SU-DHL-6 (cell line): ENCODE results near the gene KAZN.

Source experiments
- H2AFZ ChIP-seq: fragments of 200-600 bp; sonication (generic); 2 replicates; pipeline ENCODE4 v1.6.1; 2014; ENCODE audit warnings: low read depth, mild to moderate bottlenecking, moderate library complexity, mixed read lengths, antibody characterized with exemption, low read length; ENCODE audit not compliant: severe bottlenecking
- H3F3A ChIP-seq: fragments of 200-600 bp; shearing (Covaris generic); 2 replicates; pipeline ENCODE4 v1.6.0; 2016; ENCODE audit warnings: antibody characterized with exemption, mild to moderate bottlenecking; ENCODE audit not compliant: insufficient read depth
- H3K27ac ChIP-seq: fragments of 200-600 bp; sonication (generic); 2 replicates; pipeline ENCODE4 v1.5.1; 2016; ENCODE audit warnings: low read depth, mild to moderate bottlenecking, low read length, moderate library complexity, mixed read lengths
- H3K27me3 ChIP-seq: fragments of 200-600 bp; sonication (generic), shearing (Covaris generic); 2 replicates; pipeline ENCODE4 v1.6.0; 2014; ENCODE audit warnings: mild to moderate bottlenecking, low read length
- H3K36me3 ChIP-seq: fragments of 200-600 bp; sonication (generic); 2 replicates; pipeline ENCODE4 v1.6.1; 2014; ENCODE audit warnings: mild to moderate bottlenecking, low read length, mixed read lengths
- H3K4me2 ChIP-seq: fragments of 300-600, 200-600 bp; shearing (Covaris generic), sonication (generic); 2 replicates; pipeline ENCODE4 v1.6.0; 2014; ENCODE audit warnings: low read length, low read depth, mild to moderate bottlenecking; ENCODE audit not compliant: poor library complexity, severe bottlenecking
- H3K4me3 ChIP-seq: fragments of 200-600 bp; sonication (generic); 2 replicates; pipeline ENCODE4 v1.5.1; 2014; ENCODE audit warnings: antibody characterized with exemption, low read length, mild to moderate bottlenecking, mixed read lengths; ENCODE audit not compliant: insufficient read depth, poor library complexity, severe bottlenecking
- H3K79me2 ChIP-seq: fragments of 200-600 bp; sonication (generic); 2 replicates; pipeline ENCODE4 v1.6.1; 2014; ENCODE audit warnings: mild to moderate bottlenecking, low read length, moderate library complexity; ENCODE audit not compliant: insufficient read depth
- H3K9ac ChIP-seq: fragments of 200-600 bp; sonication (generic); 2 replicates; pipeline ENCODE4 v1.7.0; 2014; ENCODE audit warnings: mild to moderate bottlenecking, low read length
- H3K9me2 ChIP-seq: fragments of 200-600 bp; sonication (generic); replicated peaks from 2 replicates; pipeline ENCODE4 v1.6.1; 2014; ENCODE audit warnings: low read length; ENCODE audit not compliant: insufficient read depth
- H3K9me3 ChIP-seq: fragments of 200-600 bp; sonication (generic); 2 replicates; pipeline ENCODE4 v1.6.1; 2014; ENCODE audit warnings: low read length, mixed read lengths; ENCODE audit not compliant: insufficient read depth
- H4K20me1 ChIP-seq: fragments of 200-600 bp; sonication (generic); 2 replicates; pipeline ENCODE4 v1.6.1; 2014; ENCODE audit warnings: low read depth, mild to moderate bottlenecking, antibody characterized with exemption, low read length, moderate library complexity, mixed read lengths
- CTCF ChIP-seq: fragments of 200-600 bp; sonication (generic); IDR thresholded peaks from one replicate; pipeline ENCODE4 v1.5.1; 2017; ENCODE audit warnings: antibody characterized with exemption, mild to moderate bottlenecking, low read length, moderate library complexity; ENCODE audit not compliant: insufficient read depth, poor library complexity, severe bottlenecking
- EZH2phosphoT487 ChIP-seq: fragments of 200-600 bp; sonication (generic), shearing (Covaris generic); conservative IDR thresholded peaks from 2 replicates; pipeline ENCODE4 v1.6.1; 2018; ENCODE audit warnings: mild to moderate bottlenecking, antibody characterized with exemption, low read length, moderate library complexity, mixed read lengths

KAZN gene

GRCh38 chr1:14842891-14843290 lies 244.4 kb downstream of the KAZN start:
- H3F3A ChIP-seq = no peaks in the 10 kb centered on the region
- H3K4me2 ChIP-seq = no peak overlapping the region
- H3K9me2 ChIP-seq = no peaks in the 10 kb centered on the region
- H3K9me3 ChIP-seq = peaks cover 19% of the 10 kb centered on the region; the same call in 1 of the 2 replicates
- H3K9ac ChIP-seq = no peak overlapping the region
- no peak for TF ChIP-seq EZH2phosphoT487
- TF ChIP-seq CTCF = no peak
- H3K36me3 ChIP-seq = no peaks in the 10 kb centered on the region
- H3K27me3 ChIP-seq = no peaks in the 10 kb centered on the region
- H3K4me3 ChIP-seq = no peak overlapping the region
- H3K27ac ChIP-seq = no peak overlapping the region
- H3K79me2 ChIP-seq = no peaks in the 10 kb centered on the region
- no peak overlapping the region for H2AFZ ChIP-seq
- H4K20me1 ChIP-seq = no peaks in the 10 kb centered on the region

DNA sequence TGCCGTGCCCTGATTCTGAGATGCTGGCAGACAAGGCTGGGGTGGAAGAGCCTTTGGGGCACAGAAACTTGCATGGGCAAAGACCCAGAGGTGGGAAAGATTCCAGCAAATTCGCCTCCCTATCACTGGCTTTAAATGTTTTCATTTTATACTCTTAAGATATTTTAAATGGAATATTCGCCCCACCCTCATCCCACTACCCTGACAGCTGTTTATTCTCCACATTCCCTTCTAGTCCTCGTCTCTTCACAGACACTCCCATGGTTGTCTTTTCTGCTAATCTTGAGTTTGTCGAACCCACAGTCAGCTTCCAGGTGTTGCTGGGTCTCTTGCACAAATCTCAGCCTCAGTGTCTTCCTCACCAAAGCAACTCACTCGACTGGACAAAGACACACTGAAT lies 245.0 kb downstream of the KAZN start:
- Histone ChIP-seq H3K79me2 (no peaks in the 10 kb centered on the region), H4K20me1 (no peaks in the 10 kb centered on the region), H3K27me3 (no peaks in the 10 kb centered on the region), H3K4me2 (no peak overlapping the region), H3K9me2 (no peaks in the 10 kb centered on the region), H2AFZ (no peak overlapping the region), H3K9ac (no peak overlapping the region), H3K4me3 (no peak overlapping the region), H3K36me3 (no peaks in the 10 kb centered on the region), H3K27ac (no peak overlapping the region), H3F3A (no peaks in the 10 kb centered on the region), H3K9me3 (peaks cover 19% of the 10 kb centered on the region; the same call in 1 of the 2 replicates)
- TF ChIP-seq EZH2phosphoT487 (no peak), CTCF (no peak)

- Histone ChIP-seq H3K9ac (no peak overlapping the region), H3K36me3 (no peaks in the 10 kb centered on the region), H3K9me3 (peaks cover 19% of the 10 kb centered on the region; the same call in 1 of the 2 replicates), H3K4me3 (no peak overlapping the region), H3F3A (no peaks in the 10 kb centered on the region), H3K79me2 (no peaks in the 10 kb centered on the region), H4K20me1 (no peaks in the 10 kb centered on the region), H2AFZ (no peak overlapping the region), H3K27ac (no peak overlapping the region), H3K27me3 (no peaks in the 10 kb centered on the region), H3K4me2 (no peak overlapping the region), H3K9me2 (no peaks in the 10 kb centered on the region)
- TF ChIP-seq EZH2phosphoT487 (no peak), CTCF (no peak)
Observed at GRCh38 chr1:14844356-14844755, 245.9 kb downstream of the KAZN start.
